ENCODE data around the gene PSMB3.
"Not testable (repeated sequence)": the region's sequence is repeated elsewhere in the genome, so short reads cannot be mapped to it uniquely, and the experiment has no call there.

Gene PSMB3

DNA sequence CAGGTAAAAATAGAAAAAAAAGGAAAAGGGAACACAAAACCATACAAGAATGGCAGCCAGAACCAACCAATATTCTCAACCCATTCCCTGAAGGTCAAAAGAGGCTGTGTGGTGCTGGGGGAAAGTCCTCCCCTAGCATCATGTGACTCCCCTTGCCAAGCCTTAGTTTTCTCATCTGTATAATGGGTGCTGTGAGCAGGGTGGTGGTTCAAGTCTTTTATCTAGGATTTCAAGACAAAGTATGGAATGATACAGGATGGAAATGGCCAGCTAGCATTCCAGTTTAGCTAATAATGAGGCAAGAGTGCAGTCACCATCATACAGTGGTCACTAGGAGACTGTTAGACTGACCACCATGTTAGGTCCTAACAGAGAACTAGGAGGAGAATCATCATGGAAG, 20.7 kb downstream of the PSMB3 start:
- TF ChIP-seq, protein P1, sequence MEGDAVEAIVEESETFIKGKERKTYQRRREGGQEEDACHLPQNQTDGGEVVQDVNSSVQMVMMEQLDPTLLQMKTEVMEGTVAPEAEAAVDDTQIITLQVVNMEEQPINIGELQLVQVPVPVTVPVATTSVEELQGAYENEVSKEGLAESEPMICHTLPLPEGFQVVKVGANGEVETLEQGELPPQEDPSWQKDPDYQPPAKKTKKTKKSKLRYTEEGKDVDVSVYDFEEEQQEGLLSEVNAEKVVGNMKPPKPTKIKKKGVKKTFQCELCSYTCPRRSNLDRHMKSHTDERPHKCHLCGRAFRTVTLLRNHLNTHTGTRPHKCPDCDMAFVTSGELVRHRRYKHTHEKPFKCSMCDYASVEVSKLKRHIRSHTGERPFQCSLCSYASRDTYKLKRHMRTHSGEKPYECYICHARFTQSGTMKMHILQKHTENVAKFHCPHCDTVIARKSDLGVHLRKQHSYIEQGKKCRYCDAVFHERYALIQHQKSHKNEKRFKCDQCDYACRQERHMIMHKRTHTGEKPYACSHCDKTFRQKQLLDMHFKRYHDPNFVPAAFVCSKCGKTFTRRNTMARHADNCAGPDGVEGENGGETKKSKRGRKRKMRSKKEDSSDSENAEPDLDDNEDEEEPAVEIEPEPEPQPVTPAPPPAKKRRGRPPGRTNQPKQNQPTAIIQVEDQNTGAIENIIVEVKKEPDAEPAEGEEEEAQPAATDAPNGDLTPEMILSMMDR (IDR thresholded peaks at IDR 0.05; ENCODE audit: low read length, missing control alignments) = no peak
- DNase-seq (ENCODE audit: low read depth) = no peak
- H3K4me3 ChIP-seq (replicated peaks; ENCODE audit: low read depth, low read length) = no peak overlapping the region

DNA sequence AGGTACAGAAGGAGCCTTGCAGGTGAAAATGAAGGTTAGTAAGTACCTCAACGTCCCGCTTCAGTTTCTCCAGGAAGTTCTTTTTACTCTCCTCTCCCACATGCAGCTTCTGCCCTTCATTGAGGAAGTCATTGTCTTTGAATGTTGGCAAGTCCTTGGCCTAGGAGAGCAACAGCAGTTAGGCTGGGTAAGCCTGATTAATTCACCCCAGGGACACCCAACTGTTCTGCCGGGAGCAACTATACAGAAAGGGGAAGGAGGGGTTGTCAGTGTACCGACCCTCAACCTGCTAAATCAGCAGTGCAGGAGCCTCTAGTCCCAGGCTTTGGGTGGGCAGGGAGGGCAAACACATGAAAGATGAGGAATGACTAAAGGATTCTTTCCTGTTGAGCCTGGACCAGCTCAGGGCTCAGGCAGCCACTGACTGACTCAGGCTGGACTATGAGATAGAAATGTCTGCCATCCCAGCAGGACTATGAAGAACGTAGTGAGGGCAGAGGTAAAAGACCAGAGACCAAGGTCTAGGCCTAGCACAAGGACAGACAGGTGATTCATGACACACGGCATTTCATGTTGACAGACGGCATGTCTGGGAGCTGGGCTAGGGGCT, 25.2 kb downstream of the PSMB3 start:
- TF ChIP-seq, protein P1 (IDR thresholded peaks at IDR 0.05; ENCODE audit: low read length, missing control alignments) = no peak
- H3K4me3 ChIP-seq (replicated peaks; ENCODE audit: low read depth, low read length) = no peak overlapping the region
- no peak for DNase-seq (ENCODE audit: low read depth)

DNA sequence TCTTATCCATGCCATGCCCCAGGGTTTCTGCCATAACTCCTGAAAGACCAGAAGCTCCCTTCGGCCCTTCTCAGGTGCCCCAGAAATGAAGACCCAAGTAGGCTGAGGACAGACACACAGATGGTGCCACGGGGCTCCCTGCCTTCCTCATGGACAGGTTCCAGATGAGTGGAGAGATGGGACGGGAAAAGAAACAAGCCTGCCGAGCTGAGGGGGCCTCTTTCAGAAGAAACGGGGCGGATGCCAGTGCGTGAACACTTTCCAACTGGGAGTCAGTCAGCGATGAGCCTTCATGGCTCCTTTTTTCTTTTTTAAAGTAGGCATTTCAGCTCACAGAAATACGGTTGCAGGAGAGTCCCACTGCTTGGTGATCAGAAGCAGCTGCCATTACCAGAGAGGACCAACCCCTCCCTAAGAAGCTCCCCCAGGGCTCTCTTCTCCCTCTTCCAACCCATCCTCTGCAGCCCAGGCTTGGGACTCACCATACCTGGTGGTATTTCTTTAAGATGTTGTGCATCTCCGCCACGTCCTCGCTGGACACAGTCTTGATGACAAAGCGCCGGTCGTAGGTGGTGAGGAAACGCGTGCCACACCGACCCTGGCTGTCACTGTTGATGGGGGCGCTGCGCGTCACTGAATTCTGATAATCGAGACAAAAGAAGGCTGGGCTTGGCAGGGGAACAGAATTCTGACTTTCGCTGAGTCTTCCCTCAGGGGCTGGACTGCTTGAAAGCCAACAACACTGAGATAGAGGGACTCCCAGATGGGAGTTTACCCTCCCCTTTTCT, 27.6 kb downstream of the PSMB3 start:
- TF ChIP-seq, protein P1 (IDR thresholded peaks at IDR 0.05; ENCODE audit: low read length, missing control alignments) = no peak
- DNase-seq (ENCODE audit: low read depth) = no peak
- H3K4me3 ChIP-seq (replicated peaks; ENCODE audit: low read depth, low read length) = no peak overlapping the region

DNA sequence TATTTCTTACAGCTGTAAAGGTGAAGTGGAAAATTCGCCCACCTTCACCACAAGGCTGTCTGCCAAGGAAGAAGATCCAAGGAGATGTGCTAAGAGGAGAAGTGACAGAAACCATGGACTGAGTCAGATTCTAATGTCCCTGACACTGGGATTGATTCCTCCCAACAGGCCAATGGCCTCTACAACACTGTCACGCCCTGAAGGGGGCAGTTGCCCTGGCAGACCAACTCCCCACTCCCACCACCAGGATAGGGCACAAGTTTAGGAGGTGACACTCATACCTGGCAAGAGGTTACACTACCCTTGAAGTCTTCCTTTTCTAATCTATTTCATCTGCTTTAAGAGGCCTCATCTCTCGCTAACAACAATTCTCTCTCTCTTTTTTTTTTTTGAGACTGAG, 30.7 kb downstream of the PSMB3 start:
- no peak overlapping the region for H3K4me3 ChIP-seq (replicated peaks; ENCODE audit: low read depth, low read length)
- TF ChIP-seq, protein P1 (IDR thresholded peaks at IDR 0.05; ENCODE audit: low read length, missing control alignments) = no peak
- DNase-seq (ENCODE audit: low read depth) = no peak

DNA sequence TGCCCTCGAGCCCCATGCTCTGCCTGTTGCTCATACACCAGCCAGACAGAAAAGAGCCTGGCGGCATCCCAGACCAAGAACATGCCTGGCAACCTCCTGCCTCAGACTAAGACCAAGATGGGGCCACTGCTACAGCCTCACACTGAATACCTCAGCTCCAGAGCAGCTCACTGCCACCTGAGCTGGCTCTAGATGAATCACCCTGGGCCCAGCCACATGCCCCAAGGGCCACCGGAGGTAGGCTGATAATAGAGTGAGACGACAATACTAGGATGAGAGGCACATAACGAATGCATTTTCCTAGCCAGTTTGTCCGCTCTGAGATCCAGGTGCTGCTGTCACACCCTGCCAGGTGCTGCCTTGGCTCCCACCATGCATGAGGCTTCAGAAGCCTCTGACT, 33.8 kb downstream of the PSMB3 start:
- TF ChIP-seq, protein P1 (IDR thresholded peaks at IDR 0.05; ENCODE audit: low read length, missing control alignments) = no peak
- no peak overlapping the region for H3K4me3 ChIP-seq (replicated peaks; ENCODE audit: low read depth, low read length)
- no peak for DNase-seq (ENCODE audit: low read depth)

DNA sequence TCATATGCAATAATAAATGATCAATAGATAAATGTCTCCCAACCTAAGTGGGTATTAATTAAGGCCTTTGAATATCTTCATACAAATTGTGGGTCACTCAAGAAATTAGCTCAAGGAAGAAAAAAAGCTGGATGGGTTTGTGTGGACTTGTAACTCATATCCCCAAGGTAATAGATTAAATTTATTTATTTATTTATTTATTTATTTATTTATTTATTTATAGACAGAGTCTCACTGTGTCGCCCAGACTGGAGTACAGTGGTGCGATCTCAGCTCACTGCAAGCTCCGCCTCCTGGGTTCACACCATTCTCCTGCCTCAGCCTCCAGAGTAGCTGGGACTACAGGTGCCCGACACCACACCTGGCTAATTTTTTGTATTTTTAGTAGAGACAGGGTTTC, 35.5 kb downstream of the PSMB3 start:
- DNase-seq (ENCODE audit: low read depth); H3K4me3 ChIP-seq (replicated peaks; ENCODE audit: low read depth, low read length): not testable (repeated sequence)

DNA sequence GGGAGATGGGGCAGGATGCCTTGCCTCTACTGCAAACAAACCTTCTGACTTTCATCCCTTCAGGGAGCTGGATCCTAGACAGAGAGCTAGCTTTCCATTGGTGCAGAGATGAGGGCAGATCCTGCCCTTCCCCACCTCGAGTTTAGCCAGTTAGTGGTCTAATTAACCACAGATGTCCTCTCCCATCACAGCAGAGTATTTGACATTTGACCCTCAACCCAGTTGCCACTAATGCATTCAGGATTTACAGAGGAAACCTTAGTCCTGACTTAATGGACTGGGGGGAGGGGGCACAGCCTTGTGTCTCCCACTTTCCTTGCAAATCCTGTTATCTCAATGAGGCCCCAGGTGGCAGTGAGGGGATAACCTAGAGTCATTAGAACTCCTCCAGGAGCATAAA, 36.6 kb downstream of the PSMB3 start:
- DNase-seq (ENCODE audit: low read depth) = no peak
- TF ChIP-seq, protein P1 (IDR thresholded peaks at IDR 0.05; ENCODE audit: low read length, missing control alignments) = no peak
- H3K4me3 ChIP-seq (replicated peaks; ENCODE audit: low read depth, low read length) = no peak overlapping the region

DNA sequence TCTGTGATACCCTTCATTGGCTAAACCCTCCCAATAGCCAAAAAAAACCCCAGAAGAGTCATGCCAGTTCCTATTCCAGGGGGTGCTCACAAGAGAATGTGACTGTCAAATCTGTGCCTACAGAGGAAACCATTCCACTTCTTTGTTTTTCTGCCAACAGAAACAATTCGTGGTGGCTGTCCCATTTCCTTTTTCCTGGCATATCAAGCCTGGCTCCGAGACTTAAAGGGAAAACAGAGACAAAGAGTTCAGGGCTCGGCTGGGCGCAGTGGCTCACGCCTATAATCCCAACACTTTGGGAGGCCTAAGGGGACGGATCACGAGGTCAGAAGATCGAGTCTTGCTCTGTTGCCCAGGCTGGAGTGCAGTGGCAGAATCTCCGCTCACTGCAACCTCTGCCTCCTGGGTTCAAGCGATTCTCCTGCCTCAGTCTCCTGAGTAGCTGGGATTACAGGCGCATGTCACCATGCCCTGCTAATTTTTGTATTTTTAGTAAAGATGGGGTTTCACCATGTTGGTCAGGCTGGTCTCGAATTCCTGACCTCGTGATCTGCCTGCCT, 37.7 kb downstream of the PSMB3 start:
- not testable (repeated sequence) for DNase-seq (ENCODE audit: low read depth); H3K4me3 ChIP-seq (replicated peaks; ENCODE audit: low read depth, low read length)
